OCI-LY1 (cell line): ENCODE measurements around the gene ASRGL1.

ENCODE experiments used
- CTCF ChIP-seq: fragments of 200-600 bp; sonication (generic), shearing (Covaris generic); IDR thresholded peaks from 2 replicates; pipeline ENCODE4 v1.5.1; 2017; ENCODE audit warnings: mild to moderate bottlenecking, antibody characterized with exemption, low read length, moderate library complexity, mixed read lengths
- EZH2 ChIP-seq: fragments of 200-600 bp; sonication (generic), shearing (Covaris generic); IDR thresholded peaks from 2 replicates; pipeline ENCODE4 v1.8.0; 2017; ENCODE audit warnings: borderline replicate concordance, mixed run types, mild to moderate bottlenecking, antibody characterized with exemption, low read length, moderate library complexity, mixed read lengths

DNA sequence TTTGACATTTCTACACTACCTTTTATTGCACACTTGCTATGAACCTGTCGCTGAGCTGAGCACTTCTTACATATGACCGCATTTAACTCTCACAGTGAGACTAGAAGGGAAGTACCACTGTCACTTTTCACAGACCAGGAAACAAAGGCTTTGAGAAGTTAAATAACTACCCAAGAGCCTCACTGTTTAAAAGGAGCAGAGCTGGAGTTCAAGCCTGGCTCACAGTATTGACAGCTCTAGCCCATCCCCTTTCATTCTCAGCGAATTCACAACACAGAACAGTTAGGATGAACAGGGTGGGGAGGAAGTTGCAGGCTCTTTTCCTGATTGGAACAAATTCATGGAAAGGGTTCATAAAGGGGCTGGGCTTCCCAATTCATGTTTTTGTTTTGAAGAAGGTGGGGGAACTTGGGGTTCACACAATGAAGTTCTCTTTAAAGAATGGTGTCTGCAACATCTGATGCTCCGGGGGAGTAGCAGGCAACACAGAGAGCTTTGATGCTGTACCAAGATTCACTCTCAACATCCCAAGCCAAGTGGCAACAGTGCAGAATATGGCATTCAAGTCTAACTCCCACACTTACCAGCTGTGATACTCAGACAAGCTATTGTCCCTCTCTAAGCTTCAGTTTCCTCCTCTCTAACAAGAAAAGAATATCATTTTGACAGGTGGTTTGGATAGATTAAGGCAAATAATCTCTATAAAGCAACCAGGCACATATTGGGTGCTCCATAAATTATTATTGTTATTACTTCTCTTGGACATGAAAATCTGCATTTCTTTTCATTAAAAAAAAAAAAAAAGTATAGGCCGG lies 98.8 kb downstream of the ASRGL1 start:
- TF ChIP-seq CTCF (no peak), EZH2 (no peak)
